Stimulated activated CD8-positive, alpha-beta memory T cell treated with anti-CD3 and anti-CD28 coated beads, Interleukin-2, amount 100 ng/mL, for 48 hours (primary cell): ENCODE data around the gene SLC22A31.
"Not testable (repeated sequence)": the region's sequence is repeated elsewhere in the genome, so short reads cannot be mapped to it uniquely, and the experiment has no call there.

ENCODE experiments used
- DNase-seq, 2 donors: peaks; one replicate each; pipeline ENCODE4 v3.0.0-alpha.2; 2020; ENCODE audit warnings: low read depth in 2 of 2

The SLC22A31 gene

GRCh38 chr16:89200124-89200849 is at the start of gene SLC22A31:
Gene SLC22A31, minus strand, starts transcription at chr16:89200537. Its CDS starts 36 bp downstream, at chr16:89200501.
- DNase-seq: no peak

GRCh38 chr16:89248196-89248982 is 48.1 kb upstream of the SLC22A31 start:
- DNase-seq: no peak

GRCh38 chr16:89247734-89248075 is 47.4 kb upstream of the SLC22A31 start:
- DNase-seq: not testable (repeated sequence)

GRCh38 chr16:89246903-89247733 is 46.8 kb upstream of the SLC22A31 start:
- DNase-seq: peak; percentile 93 to 94

GRCh38 chr16:89246383-89246902 is 46.1 kb upstream of the SLC22A31 start:
- DNase-seq: no peak

GRCh38 chr16:89244754-89245153 is 44.4 kb upstream of the SLC22A31 start:
- no peak for DNase-seq

GRCh38 chr16:89244264-89244663 is 43.9 kb upstream of the SLC22A31 start:
- not testable (repeated sequence) for DNase-seq

- DNase-seq: no peak
Observed at GRCh38 chr16:89243664-89244063, 43.3 kb upstream of the SLC22A31 start.

- DNase-seq: no peak
Observed at GRCh38 chr16:89242795-89243200, 42.5 kb upstream of the SLC22A31 start.

GRCh38 chr16:89241187-89242007 is 41.1 kb upstream of the SLC22A31 start:
- peak; percentile 50 to 53 for DNase-seq

GRCh38 chr16:89237733-89238132 is 37.4 kb upstream of the SLC22A31 start:
- DNase-seq: no peak

- no peak for DNase-seq
Observed at GRCh38 chr16:89233678-89234490, 33.5 kb upstream of the SLC22A31 start.

GRCh38 chr16:89232107-89232506 is 31.8 kb upstream of the SLC22A31 start:
- no peak for DNase-seq

GRCh38 chr16:89230255-89230654 is 29.9 kb upstream of the SLC22A31 start:
- DNase-seq: no peak

GRCh38 chr16:89224665-89225064 is 24.3 kb upstream of the SLC22A31 start:
- DNase-seq: no peak

- no peak for DNase-seq
Observed at GRCh38 chr16:89222931-89223330, 22.6 kb upstream of the SLC22A31 start.

GRCh38 chr16:89221604-89222003 is 21.3 kb upstream of the SLC22A31 start:
- no peak for DNase-seq

GRCh38 chr16:89219365-89219764 is 19.0 kb upstream of the SLC22A31 start:
- DNase-seq: no peak

GRCh38 chr16:89217388-89218191 is 17.3 kb upstream of the SLC22A31 start, which contains the start of gene ZNF778:
Gene ZNF778, plus strand, starts transcription at chr16:89217703. Its CDS starts 3,425 bp downstream, at chr16:89221128.
- peak; percentile 68 to 72 for DNase-seq

GRCh38 chr16:89217138-89217387 is 16.7 kb upstream of the SLC22A31 start:
- no peak for DNase-seq
